ENCODE results near the gene CYP4B1. TPM values are rescaled to one million over a fixed set of nuclear protein-coding genes. Genes with fewer than 3 reads are reported as not detected.

The CYP4B1 gene
- total and polyA plus RNA-seq, 10 of the 15 experiments (the other 5 are each of a cell fraction or from before 2014, with no cell fraction given): 0.38 TPM; not detected in 9

- SMC1A ChIA-PET (ENCODE audit: uncharacterized antibody, unreplicated experiment): no interaction called here
- no peak for TF ChIP-seq RAD21 (IDR thresholded peaks at IDR 0.05; ENCODE audit: insufficient read depth, low read depth, low read length)
- TF ChIP-seq SP1 (IDR thresholded peaks at IDR 0.05; ENCODE audit: low read depth, low read length): no peak
- TF ChIP-seq YY1 (IDR thresholded peaks at IDR 0.05; ENCODE audit: low read depth, low read length): no peak
- TF ChIP-seq ELK1 (IDR thresholded peaks at IDR 0.05; ENCODE audit: low read depth, low read length): no peak
- TF ChIP-seq NR2C1 (IDR thresholded peaks at IDR 0.05): no peak
- TF ChIP-seq ASH2L (IDR thresholded peaks at IDR 0.05; ENCODE audit: borderline replicate concordance, low read depth): no peak
- TF ChIP-seq EZH2 (IDR thresholded peaks at IDR 0.05; ENCODE audit: borderline replicate concordance, control insufficient read depth, low read depth, low read length): no peak
- no peak overlapping the region for H2AFZ ChIP-seq (ENCODE audit: control insufficient read depth, low read depth, low read length)
- FAIRE-seq: no peak
- BruUV-seq (replicated peaks): no TSS peak
- ATAC-seq: no peak
- H3K36me3 ChIP-seq (ENCODE audit: control insufficient read depth in 2 of 2, insufficient read depth in 2 of 2, low read length in 1 of 2): no peaks in the 10 kb centered on the region
- H3K4me3 ChIP-seq: no peak overlapping the region
- CTCF ChIA-PET: no interaction called here
- no peaks in the 10 kb centered on the region for H3K4me1 ChIP-seq (ENCODE audit: control insufficient read depth, insufficient read depth, low read length)
- no peak for DNase-seq (ENCODE audit: low read depth, low spot score)
- no peaks in the 10 kb centered on the region; a peak in 1 of 4 replicates for H3K27me3 ChIP-seq (replicated peaks in 1 of 2; ENCODE audit: control insufficient read depth in 2 of 2, insufficient read depth in 2 of 2, low read length in 1 of 2)
- WGBS (ENCODE audit: insufficient coverage, insufficient replicate concordance, low lambda C conversion rate, missing lambda C conversion rate): 47% methylated on average over 3 of the region's 3 CpGs
- H3K79me2 ChIP-seq (ENCODE audit: control insufficient read depth, insufficient read depth, low read length): no peaks in the 10 kb centered on the region
- H3K4me2 ChIP-seq (ENCODE audit: control insufficient read depth, insufficient read depth): no peak overlapping the region
- intact Hi-C loops (cut with micrococcal nuclease; ENCODE audit: unreplicated experiment): no loop called here
- no peaks in the 10 kb centered on the region for H4K20me1 ChIP-seq (ENCODE audit: control insufficient read depth, insufficient read depth)
- H3K27ac ChIP-seq (ENCODE audit: control insufficient read depth, insufficient read depth): no peak overlapping the region
- in situ Hi-C loops (cut with MboI): no loop called here
- no peak overlapping the region for H3K9ac ChIP-seq (ENCODE audit: control insufficient read depth, insufficient read depth, low read length)
- RAD21 ChIA-PET (ENCODE audit: unreplicated experiment): no interaction called here
- POLR2A ChIA-PET: no interaction called here
- H3K9me3 ChIP-seq (replicated peaks; ENCODE audit: control insufficient read depth, insufficient read depth, low read length): no peaks in the 10 kb centered on the region; the same call in 2 of the 3 replicates
Observed at GRCh38 chr1:46809904-46810303, 11.1 kb downstream of the CYP4B1 start.

- Histone ChIP-seq H2AFZ (ENCODE audit: control insufficient read depth, low read depth, low read length) (no peak overlapping the region), H3K36me3 (ENCODE audit: control insufficient read depth in 2 of 2, insufficient read depth in 2 of 2, low read length in 1 of 2) (no peaks in the 10 kb centered on the region), H4K20me1 (ENCODE audit: control insufficient read depth, insufficient read depth) (no peaks in the 10 kb centered on the region), H3K4me3 (no peak overlapping the region), H3K79me2 (ENCODE audit: control insufficient read depth, insufficient read depth, low read length) (no peaks in the 10 kb centered on the region), H3K27ac (ENCODE audit: control insufficient read depth, insufficient read depth) (no peak overlapping the region), H3K9me3 (replicated peaks; ENCODE audit: control insufficient read depth, insufficient read depth, low read length) (no peaks in the 10 kb centered on the region; the same call in 2 of the 3 replicates), H3K27me3 (replicated peaks in 1 of 2; ENCODE audit: control insufficient read depth in 2 of 2, insufficient read depth in 2 of 2, low read length in 1 of 2) (no peaks in the 10 kb centered on the region; a peak in 1 of 4 replicates), H3K4me2 (ENCODE audit: control insufficient read depth, insufficient read depth) (no peak overlapping the region), H3K4me1 (ENCODE audit: control insufficient read depth, insufficient read depth, low read length) (no peaks in the 10 kb centered on the region), H3K9ac (ENCODE audit: control insufficient read depth, insufficient read depth, low read length) (no peak overlapping the region)
- ChIA-PET POLR2A (no interaction called here), CTCF (no interaction called here), RAD21 (ENCODE audit: unreplicated experiment) (no interaction called here), SMC1A (ENCODE audit: uncharacterized antibody, unreplicated experiment) (interaction anchor here (0.6 kb wide), 1 partner anchor 385 kb away, joined by 3 read pairs; no protein-coding TSS in a partner anchor)
- in situ Hi-C loops (cut with MboI): no loop called here
- no peak for DNase-seq (ENCODE audit: low read depth, low spot score)
- 26% methylated on average over 5 of the region's 5 CpGs for WGBS (ENCODE audit: insufficient coverage, insufficient replicate concordance, low lambda C conversion rate, missing lambda C conversion rate)
- FAIRE-seq: no peak
- no peak for ATAC-seq
- intact Hi-C loops (cut with micrococcal nuclease; ENCODE audit: unreplicated experiment): no loop called here
- no TSS peak for BruUV-seq (replicated peaks)
- no peak for TF ChIP-seq KDM1A (IDR thresholded peaks at IDR 0.05; ENCODE audit: borderline replicate concordance)
- TF ChIP-seq TARDBP (IDR thresholded peaks at IDR 0.05; ENCODE audit: borderline replicate concordance): no peak
- TF ChIP-seq USF2 (IDR thresholded peaks at IDR 0.05; ENCODE audit: borderline replicate concordance, low read depth, low read length): no peak
- no peak for TF ChIP-seq RBBP5 (conservative IDR thresholded peaks at IDR 0.05)
- TF ChIP-seq CBFB (IDR thresholded peaks at IDR 0.05; ENCODE audit: low read depth): no peak
- no peak for TF ChIP-seq ZNF207 (IDR thresholded peaks at IDR 0.05; ENCODE audit: borderline replicate concordance)
- no peak for TF ChIP-seq CEBPB (IDR thresholded peaks at IDR 0.05; ENCODE audit: borderline replicate concordance in 1 of 2, low read depth in 2 of 2, low read length in 2 of 2)
Observed at GRCh38 chr1:46810596-46810995, 11.8 kb downstream of the CYP4B1 start.

All from GM12878 (cell line).